HG02759 (cell line): ENCODE measurements around the gene SGO1.
"Not testable (repeated sequence)": the region's sequence is repeated elsewhere in the genome, so short reads cannot be mapped to it uniquely, and the experiment has no call there.

Source experiments
- ATAC-seq: cut with Tn5 transposase; IDR thresholded peaks from one replicate; pipeline ENCODE4 v1.9.1; 2021; ENCODE audit warnings: mild to moderate bottlenecking, moderate library complexity; ENCODE audit not compliant: unreplicated experiment

SGO1 gene

GRCh38 chr3:20185679-20186599 is at the start of gene SGO1:
Gene SGO1, minus strand, starts transcription at chr3:20186206. Its CDS starts 2,179 bp downstream, at chr3:20184027.
- ATAC-seq = peak; percentile 96

GRCh38 chr3:20235796-20236195 is 49.8 kb upstream of the SGO1 start:
- no peak for ATAC-seq

GRCh38 chr3:20232906-20233780 is 47.1 kb upstream of the SGO1 start:
- ATAC-seq = no peak

GRCh38 chr3:20230954-20231353 is 44.9 kb upstream of the SGO1 start:
- ATAC-seq = no peak

GRCh38 chr3:20225769-20226168 is 39.8 kb upstream of the SGO1 start:
- no peak for ATAC-seq

- ATAC-seq = no peak
Observed at GRCh38 chr3:20222274-20222673, 36.3 kb upstream of the SGO1 start.

- ATAC-seq = no peak
Observed at GRCh38 chr3:20218215-20218614, 32.2 kb upstream of the SGO1 start.

- ATAC-seq = no peak
Observed at GRCh38 chr3:20215636-20216035, 29.6 kb upstream of the SGO1 start.

GRCh38 chr3:20213491-20213890 is 27.5 kb upstream of the SGO1 start:
- ATAC-seq = not testable (repeated sequence)

- not testable (repeated sequence) for ATAC-seq
Observed at GRCh38 chr3:20207945-20208344, 21.9 kb upstream of the SGO1 start.

GRCh38 chr3:20205898-20206297 is 19.9 kb upstream of the SGO1 start:
- ATAC-seq = not testable (repeated sequence)

GRCh38 chr3:20201143-20201542 is 15.1 kb upstream of the SGO1 start:
- ATAC-seq = no peak

GRCh38 chr3:20197775-20198174 is 11.8 kb upstream of the SGO1 start:
- no peak for ATAC-seq

GRCh38 chr3:20194793-20195460 is 8.9 kb upstream of the SGO1 start:
- ATAC-seq = peak; percentile 33

GRCh38 chr3:20190991-20191390 is 5.0 kb upstream of the SGO1 start:
- no peak for ATAC-seq

GRCh38 chr3:20186600-20187004 is 596 bp upstream of the SGO1 start:
- ATAC-seq = peak; percentile 4

GRCh38 chr3:20185331-20185678 is 701 bp downstream of the SGO1 start:
- ATAC-seq = no peak

GRCh38 chr3:20182206-20182605 is 3.8 kb downstream of the SGO1 start:
- ATAC-seq = no peak

- no peak for ATAC-seq
Observed at GRCh38 chr3:20181276-20181675, 4.7 kb downstream of the SGO1 start.

- ATAC-seq = no peak
Observed at GRCh38 chr3:20173844-20174410, 12.1 kb downstream of the SGO1 start.

GRCh38 chr3:20161714-20162113 is 24.3 kb downstream of the SGO1 start:
- ATAC-seq = no peak
